ENCODE measurements around the gene BICD1. TPM values are rescaled to one million over a fixed set of nuclear protein-coding genes. Genes with fewer than 3 reads are reported as not detected.
"Not testable (repeated sequence)": the region's sequence is repeated elsewhere in the genome, so short reads cannot be mapped to it uniquely, and the experiment has no call there.

BICD1 gene
- total RNA-seq, 3 donors from 2014 or later: 4.1 to 13.7 (median 5.3) TPM

DNA sequence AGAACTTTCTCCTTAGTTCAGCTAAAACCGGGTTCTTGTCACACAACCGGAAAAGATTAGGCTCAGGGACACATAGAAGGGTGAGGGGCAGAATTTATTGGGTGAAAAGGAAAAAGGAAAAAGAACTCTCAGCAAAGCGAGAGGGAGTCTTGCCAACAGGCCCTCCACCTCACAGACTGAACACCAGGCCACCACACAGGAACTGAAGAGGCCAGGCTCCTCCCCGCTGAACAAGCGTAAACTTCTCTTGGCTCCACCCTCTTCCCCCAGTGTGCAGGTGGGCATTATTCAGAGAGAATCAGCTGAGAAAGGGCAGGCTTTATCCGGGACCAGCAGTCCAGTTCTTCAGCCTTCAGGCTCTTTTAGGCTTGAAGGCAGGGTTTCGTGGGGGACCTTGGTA lies 167.1 kb downstream of the BICD1 start:
- TF ChIP-seq, protein P1, sequence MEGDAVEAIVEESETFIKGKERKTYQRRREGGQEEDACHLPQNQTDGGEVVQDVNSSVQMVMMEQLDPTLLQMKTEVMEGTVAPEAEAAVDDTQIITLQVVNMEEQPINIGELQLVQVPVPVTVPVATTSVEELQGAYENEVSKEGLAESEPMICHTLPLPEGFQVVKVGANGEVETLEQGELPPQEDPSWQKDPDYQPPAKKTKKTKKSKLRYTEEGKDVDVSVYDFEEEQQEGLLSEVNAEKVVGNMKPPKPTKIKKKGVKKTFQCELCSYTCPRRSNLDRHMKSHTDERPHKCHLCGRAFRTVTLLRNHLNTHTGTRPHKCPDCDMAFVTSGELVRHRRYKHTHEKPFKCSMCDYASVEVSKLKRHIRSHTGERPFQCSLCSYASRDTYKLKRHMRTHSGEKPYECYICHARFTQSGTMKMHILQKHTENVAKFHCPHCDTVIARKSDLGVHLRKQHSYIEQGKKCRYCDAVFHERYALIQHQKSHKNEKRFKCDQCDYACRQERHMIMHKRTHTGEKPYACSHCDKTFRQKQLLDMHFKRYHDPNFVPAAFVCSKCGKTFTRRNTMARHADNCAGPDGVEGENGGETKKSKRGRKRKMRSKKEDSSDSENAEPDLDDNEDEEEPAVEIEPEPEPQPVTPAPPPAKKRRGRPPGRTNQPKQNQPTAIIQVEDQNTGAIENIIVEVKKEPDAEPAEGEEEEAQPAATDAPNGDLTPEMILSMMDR (IDR thresholded peaks at IDR 0.05): no peak
- Histone ChIP-seq H3K36me3 (ENCODE audit: low read depth) (no peaks in the 10 kb centered on the region), H3K9me3 (no peaks in the 10 kb centered on the region), H3K4me1 (ENCODE audit: low read depth) (peaks cover 10% of the 10 kb centered on the region), H3K4me3 (no peak overlapping the region)
- DNase-seq (peak in 1 of 3 donors; percentile 27), ATAC-seq (peak; percentile 76)
- intact Hi-C loops (cut with DNase I, micrococcal nuclease): no loop called here

DNA sequence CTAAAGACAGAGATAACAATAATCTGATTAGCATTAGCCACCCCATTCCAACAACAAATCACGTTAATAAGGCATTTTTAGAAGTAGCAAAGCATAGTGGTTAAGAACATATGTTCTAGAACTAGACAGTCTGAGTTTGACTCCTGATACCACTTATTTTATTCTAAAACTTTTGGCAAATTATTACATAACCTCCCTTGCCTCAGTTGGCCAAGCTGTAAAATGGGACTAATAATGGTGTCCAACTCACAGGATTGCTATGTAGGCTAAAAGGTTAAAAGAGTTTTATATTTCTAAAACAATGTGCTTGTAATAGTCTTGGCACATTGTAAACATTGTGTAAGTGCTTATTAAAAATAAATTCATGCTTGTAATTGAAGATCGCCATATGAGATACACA lies 168.0 kb downstream of the BICD1 start:
- intact Hi-C loops (cut with DNase I, micrococcal nuclease): no loop called here
- TF ChIP-seq, protein P1 (IDR thresholded peaks at IDR 0.05): no peak
- DNase-seq (no peak), ATAC-seq (no peak)
- H3K4me3 ChIP-seq: no peak overlapping the region
- H3K9me3 ChIP-seq: no peaks in the 10 kb centered on the region
- H3K4me1 ChIP-seq (ENCODE audit: low read depth): peaks cover 10% of the 10 kb centered on the region
- H3K36me3 ChIP-seq (ENCODE audit: low read depth): no peaks in the 10 kb centered on the region

DNA sequence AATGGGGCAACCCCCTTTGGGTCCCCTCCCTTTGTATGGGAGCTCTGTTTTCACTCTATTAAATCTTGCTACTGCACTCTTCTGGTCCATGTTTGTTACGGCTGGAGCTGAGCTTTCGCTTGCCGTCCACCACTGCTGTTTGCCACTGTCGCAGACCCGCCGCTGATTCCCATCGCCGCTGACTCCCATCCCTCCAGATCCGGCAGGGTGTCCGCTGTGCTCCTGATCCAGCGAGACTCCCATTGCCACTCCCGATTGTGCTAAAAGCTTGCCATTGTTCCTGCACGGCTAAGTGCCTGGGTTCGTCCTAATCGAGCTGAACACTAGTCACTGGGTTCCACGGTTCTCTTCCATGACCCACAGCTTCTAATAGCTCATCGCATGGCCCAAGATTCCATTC lies 168.9 kb downstream of the BICD1 start:
- DNase-seq; H3K4me3 ChIP-seq; ATAC-seq; H3K9me3 ChIP-seq; H3K36me3 ChIP-seq (ENCODE audit: low read depth); intact Hi-C loops (cut with DNase I, micrococcal nuclease): not testable (repeated sequence)
- H3K4me1 ChIP-seq (ENCODE audit: low read depth): peaks cover 10% of the 10 kb centered on the region

DNA sequence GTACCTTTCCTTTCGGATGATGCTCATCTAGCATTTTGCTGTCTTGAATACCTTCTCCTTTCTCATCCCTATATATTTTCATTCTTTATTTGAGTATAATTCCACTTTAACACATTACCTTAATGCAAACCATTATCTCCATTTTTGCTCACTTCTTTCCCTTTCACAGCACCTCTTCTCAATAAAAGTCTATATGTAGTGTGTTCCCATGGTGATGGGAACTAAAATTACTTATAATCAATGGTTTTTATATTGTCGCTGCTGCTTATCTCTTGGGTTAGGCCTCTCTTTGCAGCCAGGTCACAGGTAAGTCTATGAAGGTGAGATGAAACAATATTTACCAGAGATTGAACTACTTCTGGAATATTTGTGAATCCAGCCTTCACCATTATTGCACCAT lies 171.1 kb downstream of the BICD1 start:
- Histone ChIP-seq H3K4me1 (ENCODE audit: low read depth) (no peaks in the 10 kb centered on the region), H3K4me3 (no peak overlapping the region), H3K9me3 (no peaks in the 10 kb centered on the region), H3K36me3 (ENCODE audit: low read depth) (no peaks in the 10 kb centered on the region)
- TF ChIP-seq, protein P1 (IDR thresholded peaks at IDR 0.05): no peak
- DNase-seq (no peak), ATAC-seq (no peak)
- intact Hi-C loops (cut with DNase I, micrococcal nuclease): no loop called here

DNA sequence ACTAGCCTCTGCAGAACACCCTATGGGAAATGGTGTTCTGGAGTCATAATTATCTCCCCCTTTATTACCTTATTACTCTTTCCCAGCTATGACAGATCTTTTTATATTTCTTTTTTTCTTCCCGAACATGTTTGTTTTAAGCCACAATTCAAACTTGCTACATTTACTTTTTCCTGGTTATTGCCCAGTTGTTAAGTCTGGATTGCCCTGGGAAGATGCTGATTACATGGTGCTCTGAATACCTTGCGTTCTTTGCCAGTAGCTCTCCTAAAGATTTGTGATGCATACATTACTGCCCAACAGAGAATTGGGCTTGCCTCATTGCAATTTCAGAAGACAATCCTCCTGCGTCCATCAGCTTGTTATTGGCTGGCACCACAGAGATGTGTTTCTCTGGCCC lies 174.5 kb downstream of the BICD1 start:
- Histone ChIP-seq H3K4me1 (ENCODE audit: low read depth) (no peaks in the 10 kb centered on the region), H3K36me3 (ENCODE audit: low read depth) (no peaks in the 10 kb centered on the region), H3K9me3 (no peaks in the 10 kb centered on the region), H3K4me3 (no peak overlapping the region)
- TF ChIP-seq, protein P1 (IDR thresholded peaks at IDR 0.05): no peak
- ATAC-seq: peak; percentile 95
- intact Hi-C loops (cut with DNase I, micrococcal nuclease): no loop called here
- DNase-seq: peak in 1 of 3 donors; percentile 24

DNA sequence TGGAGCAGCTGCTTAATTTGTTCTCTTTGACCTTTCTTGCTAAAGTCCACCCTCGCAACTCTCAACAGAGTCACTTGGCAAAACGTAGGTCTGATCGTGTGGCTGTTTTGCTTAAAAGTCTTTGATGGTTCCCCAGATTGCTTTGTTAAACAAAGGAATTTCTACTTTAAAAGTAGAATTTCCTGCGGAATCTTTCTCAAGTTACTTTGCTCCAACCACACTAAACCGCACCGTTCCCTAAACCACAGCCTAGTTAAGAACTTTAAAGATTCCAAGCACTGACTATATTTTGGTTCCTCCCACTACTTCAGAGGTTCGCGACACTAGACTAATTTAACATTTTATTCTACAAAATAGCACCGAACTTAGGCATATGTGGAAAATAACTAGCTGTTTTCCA lies 177.9 kb downstream of the BICD1 start:
- intact Hi-C loops (cut with DNase I, micrococcal nuclease): no loop called here
- peaks cover 2% of the 10 kb centered on the region for H3K9me3 ChIP-seq
- no peaks in the 10 kb centered on the region for H3K4me1 ChIP-seq (ENCODE audit: low read depth)
- TF ChIP-seq, protein P1 (IDR thresholded peaks at IDR 0.05): no peak
- no peak for DNase-seq
- ATAC-seq: no peak
- no peaks in the 10 kb centered on the region for H3K36me3 ChIP-seq (ENCODE audit: low read depth)
- no peak overlapping the region for H3K4me3 ChIP-seq

All from mucosa of descending colon (tissue), 3 donors.